ENCODE results near the gene TRHDE. TPM values are rescaled to one million over a fixed set of nuclear protein-coding genes. Genes with fewer than 3 reads are reported as not detected.

The TRHDE gene
- total RNA-seq, 1 experiment from 2014 or later: 5.5 TPM

DNA sequence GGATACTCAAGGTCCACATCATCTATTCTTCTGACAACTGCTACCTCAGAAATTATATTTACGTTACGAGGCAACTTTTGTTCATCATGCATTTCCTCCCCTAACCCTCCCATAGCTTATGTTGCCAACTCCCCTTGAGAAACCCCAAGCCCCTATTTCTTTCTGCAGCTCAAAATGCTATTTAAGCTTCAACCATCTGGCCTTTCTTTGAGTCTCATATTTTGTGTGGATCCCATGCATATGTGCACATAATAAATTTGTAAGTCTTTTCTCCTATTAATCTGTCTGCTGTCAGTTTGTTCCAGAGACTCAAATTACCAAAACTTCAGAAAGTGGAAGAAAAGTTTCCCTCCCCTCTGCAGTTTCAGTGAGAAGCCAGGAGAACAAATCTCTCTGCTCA, 444.1 kb downstream of the TRHDE start:
- Mint-ChIP-seq H3K9me3 (peaks cover 33% of the 10 kb centered on the region), H3K27ac (no peak overlapping the region), H3K36me3 (peaks cover 35% of the 10 kb centered on the region), H3K4me1 (peaks cover 11% of the 10 kb centered on the region; the same call in 1 of the 2 replicates), H3K4me3 (no peak overlapping the region), H3K27me3 (ENCODE audit: low read depth) (peaks cover 5% of the 10 kb centered on the region; the same call in 1 of the 2 replicates)
- CTCF ChIA-PET: no interaction called here
- TF ChIP-seq, protein P1, sequence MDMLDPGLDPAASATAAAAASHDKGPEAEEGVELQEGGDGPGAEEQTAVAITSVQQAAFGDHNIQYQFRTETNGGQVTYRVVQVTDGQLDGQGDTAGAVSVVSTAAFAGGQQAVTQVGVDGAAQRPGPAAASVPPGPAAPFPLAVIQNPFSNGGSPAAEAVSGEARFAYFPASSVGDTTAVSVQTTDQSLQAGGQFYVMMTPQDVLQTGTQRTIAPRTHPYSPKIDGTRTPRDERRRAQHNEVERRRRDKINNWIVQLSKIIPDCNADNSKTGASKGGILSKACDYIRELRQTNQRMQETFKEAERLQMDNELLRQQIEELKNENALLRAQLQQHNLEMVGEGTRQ (CRISPR knock-in tag; IDR thresholded peaks at IDR 0.05): no peak
- TF ChIP-seq SMAD4 (CRISPR knock-in tag; IDR thresholded peaks at IDR 0.05) (no peak), JAZF1 (CRISPR knock-in tag; IDR thresholded peaks at IDR 0.05) (no peak), NR2C2 (CRISPR knock-in tag; IDR thresholded peaks at IDR 0.05) (no peak), ZNF671 (CRISPR knock-in tag; IDR thresholded peaks at IDR 0.05) (no peak), CBFB (CRISPR knock-in tag; IDR thresholded peaks at IDR 0.05; ENCODE audit: low read depth) (no peak), NFE2L1 (CRISPR knock-in tag; IDR thresholded peaks at IDR 0.05) (no peak), IRF2 (CRISPR knock-in tag; IDR thresholded peaks at IDR 0.05; ENCODE audit: borderline replicate concordance, low read depth) (no peak), ZNF219 (CRISPR knock-in tag; IDR thresholded peaks at IDR 0.05; ENCODE audit: borderline replicate concordance) (no peak), ZNF121 (CRISPR knock-in tag; IDR thresholded peaks at IDR 0.05) (no peak), GRHL2 (CRISPR knock-in tag; IDR thresholded peaks at IDR 0.05; ENCODE audit: insufficient replicate concordance, severe bottlenecking) (no peak)
- TF ChIP-seq, protein P2, sequence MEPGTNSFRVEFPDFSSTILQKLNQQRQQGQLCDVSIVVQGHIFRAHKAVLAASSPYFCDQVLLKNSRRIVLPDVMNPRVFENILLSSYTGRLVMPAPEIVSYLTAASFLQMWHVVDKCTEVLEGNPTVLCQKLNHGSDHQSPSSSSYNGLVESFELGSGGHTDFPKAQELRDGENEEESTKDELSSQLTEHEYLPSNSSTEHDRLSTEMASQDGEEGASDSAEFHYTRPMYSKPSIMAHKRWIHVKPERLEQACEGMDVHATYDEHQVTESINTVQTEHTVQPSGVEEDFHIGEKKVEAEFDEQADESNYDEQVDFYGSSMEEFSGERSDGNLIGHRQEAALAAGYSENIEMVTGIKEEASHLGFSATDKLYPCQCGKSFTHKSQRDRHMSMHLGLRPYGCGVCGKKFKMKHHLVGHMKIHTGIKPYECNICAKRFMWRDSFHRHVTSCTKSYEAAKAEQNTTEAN (CRISPR knock-in tag; IDR thresholded peaks at IDR 0.05): no peak
- TF ChIP-seq, protein P3, sequence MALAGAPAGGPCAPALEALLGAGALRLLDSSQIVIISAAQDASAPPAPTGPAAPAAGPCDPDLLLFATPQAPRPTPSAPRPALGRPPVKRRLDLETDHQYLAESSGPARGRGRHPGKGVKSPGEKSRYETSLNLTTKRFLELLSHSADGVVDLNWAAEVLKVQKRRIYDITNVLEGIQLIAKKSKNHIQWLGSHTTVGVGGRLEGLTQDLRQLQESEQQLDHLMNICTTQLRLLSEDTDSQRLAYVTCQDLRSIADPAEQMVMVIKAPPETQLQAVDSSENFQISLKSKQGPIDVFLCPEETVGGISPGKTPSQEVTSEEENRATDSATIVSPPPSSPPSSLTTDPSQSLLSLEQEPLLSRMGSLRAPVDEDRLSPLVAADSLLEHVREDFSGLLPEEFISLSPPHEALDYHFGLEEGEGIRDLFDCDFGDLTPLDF (CRISPR knock-in tag; IDR thresholded peaks at IDR 0.05): no peak
- no peak for DNase-seq (ENCODE audit: low spot score)
- POLR2A ChIA-PET: interaction anchor here (0.6 kb wide), 1 partner anchor 271 kb away, joined by 3 read pairs; no protein-coding TSS in a partner anchor
- ATAC-seq: no peak

DNA sequence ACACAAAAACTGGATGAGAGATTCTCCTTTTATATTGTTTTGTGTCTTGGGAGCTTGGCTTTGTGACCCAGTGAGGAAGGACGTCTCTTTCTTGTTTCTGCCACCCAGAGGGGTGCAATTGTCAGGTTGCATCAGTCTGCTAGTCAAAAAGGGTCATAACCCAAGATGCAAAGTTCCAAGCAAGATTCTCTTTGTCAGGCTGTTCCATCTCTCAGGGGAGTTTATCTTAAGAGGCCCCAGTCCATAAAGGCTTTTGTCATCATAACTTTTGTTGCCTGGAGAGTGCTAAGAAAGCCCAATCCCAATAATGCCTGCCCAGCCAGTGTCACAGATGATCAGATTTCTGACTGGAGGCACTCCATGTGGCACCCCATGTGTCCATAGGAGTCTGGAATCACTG, 444.9 kb downstream of the TRHDE start:
- DNase-seq (ENCODE audit: low spot score) (no peak), ATAC-seq (no peak)
- Mint-ChIP-seq H3K27me3 (ENCODE audit: low read depth) (peaks cover 8% of the 10 kb centered on the region), H3K36me3 (peaks cover 43% of the 10 kb centered on the region), H3K4me3 (no peak overlapping the region), H3K4me1 (peaks cover 14% of the 10 kb centered on the region; the same call in 1 of the 2 replicates), H3K9me3 (peaks cover 41% of the 10 kb centered on the region), H3K27ac (no peak overlapping the region)
- TF ChIP-seq RORB (CRISPR knock-in tag; IDR thresholded peaks at IDR 0.05): no peak
- TF ChIP-seq NR3C1 (CRISPR knock-in tag; conservative IDR thresholded peaks at IDR 0.05; ENCODE audit: low read depth): no peak
- no peak for TF ChIP-seq JAZF1 (CRISPR knock-in tag; IDR thresholded peaks at IDR 0.05)
- TF ChIP-seq, protein P4, sequence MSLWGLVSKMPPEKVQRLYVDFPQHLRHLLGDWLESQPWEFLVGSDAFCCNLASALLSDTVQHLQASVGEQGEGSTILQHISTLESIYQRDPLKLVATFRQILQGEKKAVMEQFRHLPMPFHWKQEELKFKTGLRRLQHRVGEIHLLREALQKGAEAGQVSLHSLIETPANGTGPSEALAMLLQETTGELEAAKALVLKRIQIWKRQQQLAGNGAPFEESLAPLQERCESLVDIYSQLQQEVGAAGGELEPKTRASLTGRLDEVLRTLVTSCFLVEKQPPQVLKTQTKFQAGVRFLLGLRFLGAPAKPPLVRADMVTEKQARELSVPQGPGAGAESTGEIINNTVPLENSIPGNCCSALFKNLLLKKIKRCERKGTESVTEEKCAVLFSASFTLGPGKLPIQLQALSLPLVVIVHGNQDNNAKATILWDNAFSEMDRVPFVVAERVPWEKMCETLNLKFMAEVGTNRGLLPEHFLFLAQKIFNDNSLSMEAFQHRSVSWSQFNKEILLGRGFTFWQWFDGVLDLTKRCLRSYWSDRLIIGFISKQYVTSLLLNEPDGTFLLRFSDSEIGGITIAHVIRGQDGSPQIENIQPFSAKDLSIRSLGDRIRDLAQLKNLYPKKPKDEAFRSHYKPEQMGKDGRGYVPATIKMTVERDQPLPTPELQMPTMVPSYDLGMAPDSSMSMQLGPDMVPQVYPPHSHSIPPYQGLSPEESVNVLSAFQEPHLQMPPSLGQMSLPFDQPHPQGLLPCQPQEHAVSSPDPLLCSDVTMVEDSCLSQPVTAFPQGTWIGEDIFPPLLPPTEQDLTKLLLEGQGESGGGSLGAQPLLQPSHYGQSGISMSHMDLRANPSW (CRISPR knock-in tag; conservative IDR thresholded peaks at IDR 0.05; ENCODE audit: low read depth): no peak
- TF ChIP-seq MXD4 (CRISPR knock-in tag; IDR thresholded peaks at IDR 0.05; ENCODE audit: borderline replicate concordance): no peak
- TF ChIP-seq ZNF317 (CRISPR knock-in tag; IDR thresholded peaks at IDR 0.05; ENCODE audit: borderline replicate concordance, low read depth): no peak
- TF ChIP-seq ESRRA (CRISPR knock-in tag; IDR thresholded peaks at IDR 0.05; ENCODE audit: borderline replicate concordance): no peak
- TF ChIP-seq, protein P5, sequence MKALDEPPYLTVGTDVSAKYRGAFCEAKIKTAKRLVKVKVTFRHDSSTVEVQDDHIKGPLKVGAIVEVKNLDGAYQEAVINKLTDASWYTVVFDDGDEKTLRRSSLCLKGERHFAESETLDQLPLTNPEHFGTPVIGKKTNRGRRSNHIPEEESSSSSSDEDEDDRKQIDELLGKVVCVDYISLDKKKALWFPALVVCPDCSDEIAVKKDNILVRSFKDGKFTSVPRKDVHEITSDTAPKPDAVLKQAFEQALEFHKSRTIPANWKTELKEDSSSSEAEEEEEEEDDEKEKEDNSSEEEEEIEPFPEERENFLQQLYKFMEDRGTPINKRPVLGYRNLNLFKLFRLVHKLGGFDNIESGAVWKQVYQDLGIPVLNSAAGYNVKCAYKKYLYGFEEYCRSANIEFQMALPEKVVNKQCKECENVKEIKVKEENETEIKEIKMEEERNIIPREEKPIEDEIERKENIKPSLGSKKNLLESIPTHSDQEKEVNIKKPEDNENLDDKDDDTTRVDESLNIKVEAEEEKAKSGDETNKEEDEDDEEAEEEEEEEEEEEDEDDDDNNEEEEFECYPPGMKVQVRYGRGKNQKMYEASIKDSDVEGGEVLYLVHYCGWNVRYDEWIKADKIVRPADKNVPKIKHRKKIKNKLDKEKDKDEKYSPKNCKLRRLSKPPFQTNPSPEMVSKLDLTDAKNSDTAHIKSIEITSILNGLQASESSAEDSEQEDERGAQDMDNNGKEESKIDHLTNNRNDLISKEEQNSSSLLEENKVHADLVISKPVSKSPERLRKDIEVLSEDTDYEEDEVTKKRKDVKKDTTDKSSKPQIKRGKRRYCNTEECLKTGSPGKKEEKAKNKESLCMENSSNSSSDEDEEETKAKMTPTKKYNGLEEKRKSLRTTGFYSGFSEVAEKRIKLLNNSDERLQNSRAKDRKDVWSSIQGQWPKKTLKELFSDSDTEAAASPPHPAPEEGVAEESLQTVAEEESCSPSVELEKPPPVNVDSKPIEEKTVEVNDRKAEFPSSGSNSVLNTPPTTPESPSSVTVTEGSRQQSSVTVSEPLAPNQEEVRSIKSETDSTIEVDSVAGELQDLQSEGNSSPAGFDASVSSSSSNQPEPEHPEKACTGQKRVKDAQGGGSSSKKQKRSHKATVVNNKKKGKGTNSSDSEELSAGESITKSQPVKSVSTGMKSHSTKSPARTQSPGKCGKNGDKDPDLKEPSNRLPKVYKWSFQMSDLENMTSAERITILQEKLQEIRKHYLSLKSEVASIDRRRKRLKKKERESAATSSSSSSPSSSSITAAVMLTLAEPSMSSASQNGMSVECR (CRISPR knock-in tag; IDR thresholded peaks at IDR 0.05; ENCODE audit: borderline replicate concordance): no peak
- TF ChIP-seq CREB1 (CRISPR knock-in tag; IDR thresholded peaks at IDR 0.05): no peak
- no peak for TF ChIP-seq GRHL2 (CRISPR knock-in tag; IDR thresholded peaks at IDR 0.05; ENCODE audit: insufficient replicate concordance, severe bottlenecking)
- ChIA-PET CTCF (no interaction called here), POLR2A (interaction anchor here (0.5 to 0.6 kb wide), 2 partner anchors 152 to 271 kb away, joined by 3 read pairs; no protein-coding TSS in a partner anchor)
